Kidney (tissue), 14 donors: ENCODE results near the gene SEPTIN8. TPM values are rescaled to one million over a fixed set of nuclear protein-coding genes. Genes with fewer than 3 reads are reported as not detected.
A peak's percentile ranks its signal among the peaks of the same experiment; 100 is the strongest.

Experiments used
- DNase-seq, 5 donors: peaks; one replicate each; pipeline ENCODE4 v3.0.0-alpha.2; 2013 to 2020
- FAIRE-seq: peaks from 2 replicates; lab custom pipeline; 2012; peaks lifted over from hg19 to GRCh38; lab: Jason Lieb, UNC
- H3K27ac ChIP-seq, 2 donors: one replicate each; pipeline ENCODE4 v1.7.0; 2013; ENCODE audit warnings: low read depth in 2 of 2, low read length in 2 of 2, inconsistent platforms in 1 of 2
- H3K27me3 ChIP-seq: one replicate; pipeline ENCODE4 v1.7.1; 2013; ENCODE audit warnings: low read length, inconsistent platforms; ENCODE audit not compliant: control insufficient read depth, insufficient read depth
- H3K36me3 ChIP-seq, 3 donors: one replicate each; pipeline versions ENCODE4 v1.7.0 to v1.7.1; 2013; ENCODE audit warnings: low read length in 3 of 3, control low read depth in 1 of 3, inconsistent platforms in 1 of 3; ENCODE audit not compliant: insufficient read depth in 3 of 3, control insufficient read depth in 2 of 3
- H3K4me1 ChIP-seq, 3 donors: one replicate each; pipeline versions ENCODE4 v1.7.0 to v1.7.1; 2013; ENCODE audit warnings: low read length in 3 of 3, inconsistent platforms in 1 of 3, low read depth in 1 of 3; ENCODE audit not compliant: control insufficient read depth in 2 of 3, insufficient read depth in 2 of 3
- H3K4me3 ChIP-seq, 3 donors: one replicate each; pipeline versions ENCODE4 v1.7.0 to v1.8.1; 2013; ENCODE audit warnings: low read length in 3 of 3, control low read depth in 1 of 3, inconsistent platforms in 1 of 3
- H3K9ac ChIP-seq, 3 donors: one replicate each; pipeline versions ENCODE4 v1.7.0 to v1.7.1; 2013; ENCODE audit warnings: low read length in 3 of 3, control low read depth in 1 of 3, inconsistent platforms in 1 of 3
- H3K9me3 ChIP-seq, 3 donors: one replicate each; pipeline versions ENCODE4 v1.7.0 to v1.7.1; 2013; ENCODE audit warnings: low read length in 3 of 3, control low read depth in 1 of 3, inconsistent platforms in 1 of 3; ENCODE audit not compliant: control insufficient read depth in 2 of 3, insufficient read depth in 1 of 3
- CTCF ChIP-seq: IDR thresholded peaks from 3 replicates; pipeline ENCODE4 v1.5.1; 2012; ENCODE audit warnings: mild to moderate bottlenecking, moderate library complexity, borderline replicate concordance; ENCODE audit not compliant: insufficient read depth; ENCODE audit errors: extremely low read depth
- intact Hi-C: fragments of 100-400 bp; cut with DNase I; formaldehyde crosslinking; loops from one replicate; pipeline ENCODE4 v1.11.1; 2022
- polyA plus RNA-seq: library from polyadenylated mRNA; stranded (reverse); fragments of 350-450 nt; fragmentation: Illumina TruSeq; extraction: RNeasy Lipid Tissue Mini Kit (QIAGEN cat#74804); gene quantifications from one replicate; pipeline ENCODE4 v1.2.3, GENCODE V29; 2014; ENCODE audit warnings: low read depth, low replicate concordance; ENCODE audit not compliant: insufficient read depth
- total RNA-seq: library from RNA; stranded (reverse); fragmentation: NEBNext Ultra II Directional; extraction: Animal tissue kit (Norgen Biotek cat#: 25700); gene quantifications from one replicate; pipeline ENCODE4 v1.2.1, GENCODE V29; 2021
- donor health status: control.
- donor health status: control.
- donor health status: control.
- donor health status: control.
- donor health status: control.
- donor health status: DM: yes; HTN: yes; CAD: no.
- donor health status: Normal renal cell carcinoma (clear cell type).

SEPTIN8 gene
- total and polyA plus RNA-seq, 2 donors from 2014 or later = 24.9 to 54.4 TPM

GRCh38 chr5:132782101-132782500, 5.1 kb upstream of the SEPTIN8 start:
- Histone ChIP-seq H3K27ac (no peak overlapping the region), H3K4me1 (peaks cover 0 to 8% (median 7%) of the 10 kb centered on the region in 3 donors), H3K4me3 (no peak overlapping the region), H3K9me3 (no peaks in the 10 kb centered on the region), H3K9ac (no peak overlapping the region), H3K27me3 (no peaks in the 10 kb centered on the region), H3K36me3 (no peaks in the 10 kb centered on the region)
- no peak for TF ChIP-seq CTCF
- DNase-seq (peak in 1 of 5 donors; percentile 1), FAIRE-seq (no peak)
- intact Hi-C loops = no loop called here

GRCh38 chr5:132781029-132781428, 4.0 kb upstream of the SEPTIN8 start:
- no peak for FAIRE-seq
- no peak for DNase-seq
- peaks cover 0 to 8% (median 7%) of the 10 kb centered on the region in 3 donors for H3K4me1 ChIP-seq
- no peaks in the 10 kb centered on the region for H3K9me3 ChIP-seq
- no peak for TF ChIP-seq CTCF
- no peak overlapping the region for H3K27ac ChIP-seq
- no peak overlapping the region for H3K9ac ChIP-seq
- no peaks in the 10 kb centered on the region for H3K27me3 ChIP-seq
- H3K4me3 ChIP-seq = no peak overlapping the region
- no peaks in the 10 kb centered on the region for H3K36me3 ChIP-seq
- intact Hi-C loops = no loop called here

DNA sequence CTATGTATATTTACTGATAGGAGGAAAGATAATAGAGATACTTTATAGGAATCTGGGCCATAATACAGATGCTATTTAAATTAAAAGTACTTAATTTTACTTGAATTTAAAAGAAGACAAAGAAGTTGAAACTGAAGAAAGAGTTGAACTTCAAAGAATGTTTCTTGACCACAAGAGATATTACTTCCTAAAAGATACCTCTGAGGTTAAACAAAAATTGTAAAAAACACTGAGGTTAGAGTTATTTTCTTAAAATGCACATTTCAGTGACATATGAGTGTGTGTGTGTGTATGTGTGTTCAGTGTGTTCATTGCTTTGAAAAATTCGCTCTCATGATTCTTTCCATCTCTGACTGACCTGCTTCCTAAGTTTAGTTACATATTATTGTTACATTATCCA, 3.5 kb upstream of the SEPTIN8 start:
- TF ChIP-seq CTCF = no peak
- Histone ChIP-seq H3K27me3 (no peaks in the 10 kb centered on the region), H3K4me3 (no peak overlapping the region), H3K9me3 (no peaks in the 10 kb centered on the region), H3K4me1 (peaks cover 0 to 8% (median 7%) of the 10 kb centered on the region in 3 donors), H3K36me3 (no peaks in the 10 kb centered on the region), H3K27ac (no peak overlapping the region), H3K9ac (no peak overlapping the region)
- DNase-seq = no peak
- intact Hi-C loops = no loop called here
- no peak for FAIRE-seq

- Histone ChIP-seq H3K27me3 (no peaks in the 10 kb centered on the region), H3K36me3 (no peaks in the 10 kb centered on the region), H3K4me1 (peaks cover 5 to 12% (median 11%) of the 10 kb centered on the region in 3 donors), H3K9me3 (no peaks in the 10 kb centered on the region), H3K4me3 (no peak overlapping the region), H3K9ac (no peak overlapping the region), H3K27ac (no peak overlapping the region)
- intact Hi-C loops = no loop called here
- FAIRE-seq (no peak), DNase-seq (no peak)
- TF ChIP-seq CTCF = no peak
Observed at GRCh38 chr5:132779961-132780360, 2.9 kb upstream of the SEPTIN8 start.
